ENCODE data around the gene MRGPRG. TPM values are rescaled to one million over a fixed set of nuclear protein-coding genes. Genes with fewer than 3 reads are reported as not detected.

MRGPRG gene
- total RNA-seq, 1 experiment from 2014 or later = not detected

DNA sequence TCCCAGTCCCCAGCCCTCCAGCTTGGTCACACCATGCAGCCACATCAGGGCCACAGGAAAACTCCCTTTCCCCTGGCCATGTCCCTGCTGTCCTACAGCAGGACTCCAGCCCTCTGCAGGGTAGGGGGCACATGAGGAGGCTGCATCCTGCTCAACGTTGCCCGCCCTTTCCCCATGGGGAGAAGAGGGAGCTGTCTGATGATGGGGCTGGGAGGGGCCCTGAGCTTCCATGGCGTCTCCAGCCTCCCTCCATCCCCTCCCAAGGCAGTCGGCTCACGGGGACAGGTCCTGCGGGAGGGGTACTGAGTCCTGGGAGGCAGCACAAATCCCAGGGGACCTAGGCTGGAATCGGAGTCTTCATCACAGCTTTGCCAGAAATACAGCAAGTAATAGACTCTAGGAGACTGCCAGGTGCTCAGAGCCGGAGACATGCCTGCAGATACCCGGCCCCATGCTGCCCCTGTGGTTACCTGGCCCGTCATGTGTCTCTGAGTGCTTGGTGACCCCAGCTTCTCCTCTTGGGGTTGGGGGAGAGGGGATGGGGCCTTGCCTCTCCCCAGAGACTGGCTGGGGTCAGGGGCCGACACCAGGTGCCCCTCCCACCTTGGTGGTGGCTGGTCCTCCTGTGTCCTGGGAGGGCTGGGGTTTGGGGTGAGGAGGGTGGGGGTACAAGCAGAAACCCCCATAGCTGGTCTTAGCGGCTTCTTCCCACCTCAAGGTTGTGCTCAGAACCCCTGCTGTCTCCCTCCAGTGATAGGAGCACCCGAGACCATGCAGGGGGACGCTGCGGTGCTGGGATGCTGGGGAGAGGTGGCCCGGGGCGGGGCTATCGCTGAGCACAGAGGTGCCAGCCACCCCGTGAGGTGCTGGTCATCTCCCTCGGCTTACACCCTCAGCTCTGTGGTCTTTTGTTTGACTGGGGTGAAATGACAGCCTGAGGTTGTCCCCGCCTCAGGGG, 11.3 kb upstream of the MRGPRG start:
- no peaks in the 10 kb centered on the region for H3K9me3 ChIP-seq (replicated peaks)
- H3K27ac ChIP-seq = no peak overlapping the region
- H3K36me3 ChIP-seq = no peaks in the 10 kb centered on the region
- 0 out of 2 replicates have a peak, but pooled peaks cover 7% of the 10 kb centered on the region for H3K27me3 ChIP-seq
- H3K4me3 ChIP-seq = no peak overlapping the region
- DNase-seq = no peak
- no peaks in the 10 kb centered on the region for H3K4me1 ChIP-seq

DNA sequence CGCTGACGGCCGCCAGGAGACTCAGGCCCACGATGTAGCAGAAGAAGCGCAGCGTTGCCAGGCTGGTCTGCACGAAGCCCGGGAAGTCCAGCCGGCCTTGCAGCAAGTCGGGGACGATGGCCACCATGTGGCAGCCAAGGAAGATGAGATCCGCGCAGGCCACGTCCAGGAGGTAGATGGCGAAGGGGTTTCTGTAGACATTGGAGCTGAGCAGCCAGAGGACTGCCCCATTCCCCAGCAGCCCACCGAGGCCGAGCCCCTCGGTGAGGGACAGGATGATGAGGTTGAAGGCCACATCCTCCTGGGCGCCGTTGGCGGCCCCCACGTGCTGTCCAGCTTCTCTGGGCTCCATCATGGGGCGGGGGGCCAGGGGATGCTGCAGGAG, 9.8 kb upstream of the MRGPRG start:
- DNase-seq = no peak
- no peak overlapping the region for H3K27ac ChIP-seq
- no peaks in the 10 kb centered on the region for H3K4me1 ChIP-seq
- 0 out of 2 replicates have a peak, but pooled peaks cover 11% of the 10 kb centered on the region for H3K27me3 ChIP-seq
- H3K9me3 ChIP-seq (replicated peaks) = no peaks in the 10 kb centered on the region
- no peak overlapping the region for H3K4me3 ChIP-seq
- H3K36me3 ChIP-seq = no peaks in the 10 kb centered on the region

DNA sequence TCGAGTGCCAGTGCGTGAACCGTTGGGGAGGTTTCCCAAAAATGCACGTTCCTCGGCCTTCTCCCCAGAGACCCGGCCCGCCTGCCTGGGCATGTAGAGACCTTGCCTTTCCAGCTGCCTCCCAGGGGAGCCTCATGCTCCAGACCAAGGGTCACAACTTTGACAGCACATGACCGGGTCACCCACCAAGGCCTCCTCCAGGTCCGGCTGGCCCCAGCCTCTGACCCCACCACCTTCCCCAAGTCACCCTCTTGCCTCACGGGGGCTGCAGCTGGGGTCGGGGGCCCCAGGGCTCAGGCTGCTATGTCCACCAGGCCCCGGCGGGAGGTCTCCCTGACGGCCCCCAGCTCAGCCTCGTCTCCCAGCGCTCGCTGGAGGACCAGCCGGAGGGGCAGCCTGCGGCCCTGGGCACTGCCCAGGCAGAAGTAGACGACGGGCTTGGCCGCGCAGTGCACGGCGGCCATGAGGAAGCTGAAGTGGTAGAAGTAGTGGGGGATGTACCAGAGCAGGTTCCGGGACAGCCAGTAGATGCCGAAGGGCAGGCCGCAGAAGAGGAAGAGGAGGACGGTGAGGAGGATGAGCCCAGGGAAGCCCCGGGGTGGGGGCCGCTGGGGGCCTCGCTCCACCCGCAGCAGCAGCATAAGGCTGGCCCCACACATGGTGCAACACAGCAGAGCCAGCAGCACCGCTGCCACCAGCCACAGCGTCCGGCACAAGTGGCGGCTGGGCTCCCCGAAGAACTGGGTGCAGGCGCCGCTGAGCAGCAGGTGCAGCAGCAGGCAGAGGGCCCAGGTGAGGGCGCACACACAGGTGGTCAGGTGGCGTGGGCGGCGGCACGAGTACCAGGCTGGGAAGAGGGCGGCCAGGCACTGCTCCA, 9.2 kb upstream of the MRGPRG start:
- no peaks in the 10 kb centered on the region for H3K9me3 ChIP-seq (replicated peaks)
- 0 out of 2 replicates have a peak, but pooled peaks cover 11% of the 10 kb centered on the region for H3K27me3 ChIP-seq
- no peak overlapping the region for H3K27ac ChIP-seq
- DNase-seq = no peak
- no peaks in the 10 kb centered on the region for H3K36me3 ChIP-seq
- no peaks in the 10 kb centered on the region for H3K4me1 ChIP-seq
- H3K4me3 ChIP-seq = no peak overlapping the region

DNA sequence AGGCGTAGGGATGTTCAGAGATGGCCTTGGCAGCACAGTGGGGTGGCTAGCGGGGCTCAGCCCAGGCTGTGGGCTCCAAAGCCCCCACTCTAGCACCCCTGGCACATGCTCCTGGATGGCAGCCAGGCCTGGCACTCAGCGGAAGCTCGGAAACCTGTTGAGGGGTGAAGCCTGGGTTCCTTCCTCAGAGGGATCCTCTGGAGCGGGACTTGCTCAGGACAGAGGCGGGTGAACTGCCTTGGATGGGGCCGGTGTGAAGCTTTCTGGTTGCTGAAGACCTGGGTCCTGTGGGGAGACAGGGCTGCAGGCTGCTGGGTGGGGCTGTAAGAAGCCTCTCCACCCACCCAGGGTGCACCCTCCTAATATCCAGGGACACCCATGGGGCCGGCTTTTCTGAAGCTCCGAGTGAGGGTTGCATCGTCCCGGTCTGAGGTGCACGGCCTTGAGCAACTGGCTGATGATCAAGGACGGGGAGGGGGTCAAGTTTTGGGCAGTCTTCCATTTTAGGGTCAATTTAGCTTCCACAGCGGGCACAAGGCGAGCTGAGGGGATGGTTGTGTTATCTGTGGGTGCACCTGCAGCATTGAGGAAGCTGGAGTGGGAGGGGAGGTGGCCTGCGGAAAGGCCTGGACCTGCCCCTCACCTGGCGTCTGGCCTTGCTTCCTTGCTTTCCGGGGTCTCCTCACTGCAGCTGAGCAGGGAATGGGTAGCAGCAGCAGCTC, 8.4 kb upstream of the MRGPRG start:
- H3K4me3 ChIP-seq = no peak overlapping the region
- no peak overlapping the region for H3K27ac ChIP-seq
- H3K36me3 ChIP-seq = no peaks in the 10 kb centered on the region
- no peak for DNase-seq
- 0 out of 2 replicates have a peak, but pooled peaks cover 11% of the 10 kb centered on the region for H3K27me3 ChIP-seq
- no peaks in the 10 kb centered on the region for H3K9me3 ChIP-seq (replicated peaks)
- H3K4me1 ChIP-seq = no peaks in the 10 kb centered on the region

DNA sequence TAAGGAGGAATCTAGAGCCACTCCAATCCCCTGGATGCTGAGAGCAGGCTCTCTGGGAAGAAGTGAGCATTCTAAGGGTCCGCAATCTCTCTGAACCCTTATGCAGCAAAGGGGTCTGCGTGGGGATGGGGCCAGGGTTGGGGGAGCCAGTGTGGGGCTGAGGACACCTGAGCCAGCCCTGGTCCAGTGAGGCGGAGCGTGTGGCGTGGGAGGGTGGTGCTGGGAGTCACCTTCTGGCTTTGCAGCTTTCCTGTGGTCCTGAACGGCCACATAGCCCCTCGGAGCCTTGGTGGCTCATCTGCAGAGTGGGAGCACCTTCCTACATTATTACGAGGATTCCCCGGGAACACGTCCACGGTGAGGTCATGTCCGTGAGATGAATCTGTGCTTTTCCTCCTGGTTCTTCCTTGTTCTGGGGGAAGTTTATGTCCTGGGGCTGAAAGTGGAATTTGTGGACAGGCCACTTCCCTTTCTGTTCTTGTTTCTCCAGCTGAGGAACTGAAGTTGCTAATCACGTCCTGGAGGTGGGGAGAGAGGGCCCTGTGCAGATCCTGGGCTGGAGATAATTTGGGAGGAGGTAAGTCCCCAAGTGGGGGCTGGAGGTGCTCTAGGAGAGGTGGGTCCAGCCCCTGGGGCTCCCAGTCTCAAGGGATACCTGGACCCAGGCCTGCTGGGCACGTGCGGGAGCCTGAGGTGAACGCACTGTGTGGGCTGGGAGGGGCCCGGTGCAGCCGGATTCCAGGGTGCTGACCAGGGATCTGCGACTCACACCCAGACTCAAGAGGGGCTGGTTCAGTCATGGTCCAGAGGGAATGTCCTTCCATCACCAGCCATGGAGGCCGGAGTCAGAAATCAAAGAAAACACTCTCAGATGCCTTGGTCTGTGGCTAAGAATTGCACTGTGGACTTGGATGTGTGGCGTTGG, 7.5 kb upstream of the MRGPRG start:
- Histone ChIP-seq H3K27me3 (peaks cover 15% of the 10 kb centered on the region; the same call in 1 of the 2 replicates), H3K4me3 (no peak overlapping the region), H3K9me3 (replicated peaks) (no peaks in the 10 kb centered on the region), H3K36me3 (no peaks in the 10 kb centered on the region), H3K4me1 (no peaks in the 10 kb centered on the region), H3K27ac (no peak overlapping the region)
- no peak for DNase-seq

DNA sequence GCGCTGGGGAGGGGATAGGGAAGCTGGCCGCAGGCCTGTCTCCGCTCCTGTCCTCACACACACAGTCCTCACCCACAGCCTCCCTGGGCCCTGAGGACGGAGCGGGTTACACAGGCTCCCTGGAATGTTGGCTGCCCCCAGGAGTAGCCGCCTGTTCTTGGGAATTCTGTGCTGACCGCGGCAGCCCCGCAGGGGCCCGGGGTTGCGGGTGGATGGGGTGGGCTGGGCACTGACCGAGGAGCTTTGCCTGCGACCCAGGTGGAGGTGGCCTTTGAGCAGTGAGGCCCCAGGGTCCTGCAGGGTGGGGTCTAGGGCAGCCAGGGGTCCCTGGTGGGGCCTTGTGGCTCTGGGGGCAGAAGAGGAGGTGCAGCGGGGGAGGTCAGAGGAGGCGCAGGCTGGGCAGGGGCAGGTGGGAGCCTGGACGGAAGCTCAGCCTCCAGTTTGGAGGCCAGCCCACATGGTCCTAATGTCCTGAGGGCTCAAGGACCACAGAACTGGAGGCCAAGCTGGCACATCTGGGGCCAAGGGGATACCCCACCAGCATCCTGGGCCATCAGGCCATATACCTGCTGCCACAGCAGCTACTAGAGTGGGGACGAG, 6.6 kb upstream of the MRGPRG start:
- Histone ChIP-seq H3K36me3 (no peaks in the 10 kb centered on the region), H3K27ac (no peak overlapping the region), H3K27me3 (peaks cover 18% of the 10 kb centered on the region; the same call in 1 of the 2 replicates), H3K4me1 (no peaks in the 10 kb centered on the region), H3K4me3 (no peak overlapping the region), H3K9me3 (replicated peaks) (no peaks in the 10 kb centered on the region)
- no peak for DNase-seq

DNA sequence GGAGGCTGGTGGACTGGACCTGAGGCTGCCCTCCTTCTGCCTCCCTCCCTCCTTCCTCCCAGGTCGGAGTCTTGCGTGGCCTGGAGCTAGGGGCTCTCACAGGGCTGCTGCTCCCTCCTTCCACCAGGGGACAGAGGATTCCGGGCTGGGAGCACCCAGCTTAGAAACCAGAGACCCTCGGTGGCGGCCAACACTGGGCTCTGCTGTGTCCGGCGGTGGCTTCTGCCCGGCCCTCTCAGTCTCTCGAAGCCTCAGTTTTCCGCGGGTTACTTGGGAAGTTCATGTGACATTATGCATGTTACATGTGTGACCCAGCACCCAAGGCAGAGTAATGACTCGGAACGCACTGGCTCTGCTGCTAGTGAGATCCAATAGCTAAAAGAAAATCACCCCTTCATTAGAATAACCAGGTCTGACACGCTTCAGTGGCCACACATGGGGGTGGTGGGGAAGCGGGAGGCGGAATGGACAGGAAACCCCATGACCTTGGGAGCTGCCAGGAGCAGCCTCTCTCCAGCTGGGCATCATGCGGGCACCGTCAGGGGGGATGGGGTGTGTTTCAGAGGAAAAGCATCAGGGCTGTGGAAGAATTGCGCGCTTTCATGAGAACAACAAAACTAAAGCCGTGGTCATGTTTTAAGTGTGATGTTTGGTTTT, 5.9 kb upstream of the MRGPRG start:
- Histone ChIP-seq H3K4me1 (no peaks in the 10 kb centered on the region), H3K27me3 (peaks cover 18% of the 10 kb centered on the region; the same call in 1 of the 2 replicates), H3K4me3 (no peak overlapping the region), H3K27ac (no peak overlapping the region), H3K36me3 (no peaks in the 10 kb centered on the region), H3K9me3 (replicated peaks) (no peaks in the 10 kb centered on the region)
- no peak for DNase-seq

DNA sequence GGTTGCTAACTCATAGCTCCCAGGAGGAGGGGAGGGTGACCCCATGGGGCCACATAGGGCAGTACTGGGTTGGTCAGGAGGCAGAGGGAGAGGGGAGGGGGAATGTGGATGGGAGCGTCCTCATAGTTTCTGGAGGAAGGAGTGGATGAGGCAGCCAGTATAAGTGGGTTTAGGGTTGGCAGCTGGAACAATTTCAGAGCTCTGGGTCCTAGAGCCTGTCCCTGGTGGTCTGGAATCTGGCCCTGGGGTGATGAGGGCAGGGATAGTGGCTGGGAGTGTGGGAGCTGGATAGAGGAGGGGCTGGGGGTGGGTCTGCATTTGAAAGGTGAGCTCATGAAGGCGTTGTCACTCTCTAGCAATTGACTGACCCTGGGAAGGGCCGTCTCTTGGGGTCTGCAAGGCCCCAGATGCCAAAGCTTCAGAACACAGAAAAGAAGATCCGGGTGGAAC, 5.3 kb upstream of the MRGPRG start:
- H3K9me3 ChIP-seq (replicated peaks) = no peaks in the 10 kb centered on the region
- DNase-seq = no peak
- H3K4me1 ChIP-seq = no peaks in the 10 kb centered on the region
- H3K36me3 ChIP-seq = no peaks in the 10 kb centered on the region
- H3K4me3 ChIP-seq = no peak overlapping the region
- H3K27ac ChIP-seq = no peak overlapping the region
- peaks cover 18% of the 10 kb centered on the region; the same call in 1 of the 2 replicates for H3K27me3 ChIP-seq

DNA sequence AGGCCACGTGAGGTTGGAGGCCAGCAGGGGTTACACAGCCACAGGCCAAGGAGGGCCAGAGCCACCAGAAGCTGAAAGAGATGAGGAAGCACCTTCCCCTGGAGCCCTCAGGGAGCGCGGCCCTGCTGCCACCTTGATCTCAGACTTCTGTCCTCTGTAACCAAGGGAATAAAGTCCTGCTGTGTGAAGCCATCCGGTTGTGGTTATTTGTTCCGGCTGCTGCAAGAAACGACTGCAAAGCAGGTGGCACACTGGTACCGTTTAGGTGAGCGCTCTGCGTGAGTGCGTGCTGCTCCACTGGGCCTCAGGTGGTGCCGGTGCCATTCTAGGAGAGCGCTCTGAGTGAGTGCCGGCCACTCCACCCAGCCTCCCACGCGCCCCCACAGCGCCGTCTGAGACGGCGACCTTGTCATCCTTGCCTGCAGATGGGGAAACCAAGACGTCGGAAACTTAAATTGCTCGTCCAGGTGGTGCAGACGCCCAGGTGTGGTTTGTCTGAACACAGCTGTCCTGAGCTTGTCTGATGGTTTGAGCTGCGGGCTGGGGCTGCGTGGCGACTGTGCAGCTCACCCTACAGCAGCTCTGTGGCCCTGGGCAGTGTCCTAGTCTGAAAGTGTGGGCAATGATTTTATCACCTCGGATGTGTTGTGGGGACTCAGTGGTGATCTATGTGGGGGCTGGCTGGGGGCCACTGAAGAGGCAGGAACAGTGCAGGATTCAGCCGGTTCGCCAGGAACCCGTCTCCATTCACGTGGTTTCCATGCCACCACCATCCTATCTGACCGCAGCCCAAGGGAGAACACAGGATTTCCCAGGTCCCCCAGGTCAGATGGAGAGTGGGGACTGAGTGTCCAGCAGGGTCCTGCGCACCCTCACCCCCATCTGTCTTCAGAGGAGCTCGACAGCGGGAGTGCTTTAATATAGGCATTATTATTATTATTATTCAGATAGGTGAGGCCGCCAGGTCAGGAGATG, 4.6 kb upstream of the MRGPRG start:
- no peak overlapping the region for H3K27ac ChIP-seq
- H3K36me3 ChIP-seq = no peaks in the 10 kb centered on the region
- no peaks in the 10 kb centered on the region for H3K4me1 ChIP-seq
- no peak overlapping the region for H3K4me3 ChIP-seq
- peaks cover 18% of the 10 kb centered on the region; the same call in 1 of the 2 replicates for H3K27me3 ChIP-seq
- no peak for DNase-seq
- no peaks in the 10 kb centered on the region for H3K9me3 ChIP-seq (replicated peaks)

DNA sequence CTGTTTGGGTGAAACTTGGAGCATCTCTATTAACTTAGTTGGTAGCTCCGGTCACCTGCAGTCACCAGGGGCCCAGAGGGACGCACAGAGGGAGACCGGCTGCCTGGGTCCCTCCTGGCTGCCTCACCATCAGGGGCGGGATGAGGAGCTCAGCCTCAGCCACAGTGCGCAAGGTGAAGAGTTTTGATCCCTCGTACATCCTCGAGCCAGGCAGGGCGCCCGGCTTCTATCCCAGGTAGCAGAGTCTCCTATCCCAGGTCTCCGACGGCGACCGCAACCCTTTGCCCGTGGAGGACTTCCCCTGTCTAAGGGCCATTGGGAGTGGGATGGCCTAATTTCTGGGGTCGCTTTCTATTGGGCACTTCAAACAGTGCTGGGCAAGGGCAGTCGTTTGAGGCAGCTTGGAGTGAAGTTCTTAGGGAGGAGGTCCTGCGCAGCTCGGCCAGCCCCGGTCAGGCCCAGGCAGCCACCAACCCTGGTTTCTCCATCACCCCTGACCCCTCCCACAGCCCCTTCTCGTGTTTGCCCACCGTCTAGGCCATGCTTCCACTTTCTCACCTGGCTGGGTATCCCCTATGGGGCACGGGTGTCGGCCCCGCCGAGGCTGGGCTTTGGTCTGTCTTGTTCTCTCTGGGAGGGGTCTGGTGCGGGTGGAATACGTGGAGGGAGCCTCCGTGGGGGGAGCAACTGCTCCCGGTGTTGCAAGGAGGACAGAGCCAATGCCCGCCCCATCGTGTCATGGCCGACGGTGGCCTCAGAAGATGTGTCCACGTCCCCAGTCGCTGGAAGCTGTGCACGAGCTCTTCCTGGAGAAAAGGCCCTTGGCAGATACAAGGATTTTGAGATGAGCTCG, 3.6 kb upstream of the MRGPRG start:
- peaks cover 18% of the 10 kb centered on the region; the same call in 1 of the 2 replicates for H3K27me3 ChIP-seq
- no peak overlapping the region for H3K27ac ChIP-seq
- DNase-seq = no peak
- no peaks in the 10 kb centered on the region for H3K36me3 ChIP-seq
- H3K4me1 ChIP-seq = no peaks in the 10 kb centered on the region
- no peaks in the 10 kb centered on the region for H3K9me3 ChIP-seq (replicated peaks)
- H3K4me3 ChIP-seq = no peak overlapping the region

- no peak for DNase-seq
- Histone ChIP-seq H3K9me3 (replicated peaks) (no peaks in the 10 kb centered on the region), H3K27ac (no peak overlapping the region), H3K36me3 (no peaks in the 10 kb centered on the region), H3K4me1 (no peaks in the 10 kb centered on the region), H3K27me3 (peaks cover 18% of the 10 kb centered on the region; the same call in 1 of the 2 replicates), H3K4me3 (no peak overlapping the region)
Observed at GRCh38 chr11:3221408-3222002, 2.9 kb upstream of the MRGPRG start.
